Fibroblast of gingiva (primary cell): Measurements from ENCODE around the gene APBB2.

ENCODE experiments used
- DNase-seq: peaks from one replicate; pipeline ENCODE4 v3.0.0-alpha.2; 2011; ENCODE audit warnings: low read depth

The APBB2 gene

GRCh38 chr4:41215969-41216293 lies 1.6 kb upstream of the APBB2 start:
- DNase-seq, result no peak

- no peak for DNase-seq
Observed at GRCh38 chr4:41215155-41215554, 813 bp upstream of the APBB2 start.

GRCh38 chr4:41214825-41215146 lies 444 bp upstream of the APBB2 start:
- DNase-seq, result no peak

DNA sequence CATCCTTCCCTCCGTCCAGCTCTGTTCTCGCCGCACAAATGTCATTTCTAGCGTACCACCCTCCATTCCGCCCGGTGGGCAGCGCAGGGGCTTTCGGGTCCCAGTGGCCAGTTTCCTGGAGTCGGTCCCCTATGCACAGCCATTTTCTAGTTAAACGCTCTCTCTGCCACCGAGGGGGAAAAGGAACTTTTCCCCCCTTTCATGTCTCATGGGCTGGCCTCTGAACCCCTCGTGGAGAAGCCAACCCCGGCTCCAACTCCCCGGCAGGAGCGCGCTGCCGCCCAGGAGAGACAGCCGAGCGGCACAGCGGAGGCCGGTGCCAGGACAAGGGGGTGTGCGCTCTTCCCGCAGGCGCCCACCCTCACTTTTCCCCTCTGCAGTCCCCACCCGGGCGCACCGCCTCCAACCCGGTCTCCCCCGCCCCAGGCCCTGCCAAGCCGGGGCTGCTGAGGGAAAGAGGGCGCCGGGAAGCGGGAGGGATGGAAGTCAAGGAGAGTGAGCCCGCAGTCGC lies 662 bp downstream of the APBB2 start:
- no peak for DNase-seq

DNA sequence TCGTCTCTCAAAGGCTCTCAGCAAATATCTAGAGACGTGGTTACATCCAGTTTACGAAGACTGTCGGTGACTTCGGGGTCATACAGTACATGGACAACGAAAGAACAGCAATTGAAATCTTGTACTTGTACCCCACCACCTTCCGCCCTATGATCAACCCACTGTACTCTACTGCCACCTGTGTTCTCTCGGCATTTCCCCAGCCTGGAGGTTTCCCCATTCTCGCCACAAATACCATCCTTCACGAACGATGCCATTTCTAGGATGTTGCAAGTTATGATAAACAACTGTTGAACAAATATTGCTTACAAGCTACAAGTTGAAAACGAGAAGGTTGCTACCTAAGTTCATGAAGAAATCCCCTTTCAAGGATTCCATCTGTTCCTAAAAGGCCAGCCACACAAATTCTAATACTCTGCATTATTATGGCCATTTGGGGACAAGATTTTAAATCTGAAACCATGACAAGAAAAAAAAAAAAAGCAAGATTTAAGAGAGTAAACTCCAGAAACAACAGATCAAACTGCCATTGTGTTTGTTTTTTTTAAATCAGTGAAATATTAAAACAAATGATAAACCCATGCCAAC lies 1.6 kb downstream of the APBB2 start:
- DNase-seq, result peak; percentile 80

DNA sequence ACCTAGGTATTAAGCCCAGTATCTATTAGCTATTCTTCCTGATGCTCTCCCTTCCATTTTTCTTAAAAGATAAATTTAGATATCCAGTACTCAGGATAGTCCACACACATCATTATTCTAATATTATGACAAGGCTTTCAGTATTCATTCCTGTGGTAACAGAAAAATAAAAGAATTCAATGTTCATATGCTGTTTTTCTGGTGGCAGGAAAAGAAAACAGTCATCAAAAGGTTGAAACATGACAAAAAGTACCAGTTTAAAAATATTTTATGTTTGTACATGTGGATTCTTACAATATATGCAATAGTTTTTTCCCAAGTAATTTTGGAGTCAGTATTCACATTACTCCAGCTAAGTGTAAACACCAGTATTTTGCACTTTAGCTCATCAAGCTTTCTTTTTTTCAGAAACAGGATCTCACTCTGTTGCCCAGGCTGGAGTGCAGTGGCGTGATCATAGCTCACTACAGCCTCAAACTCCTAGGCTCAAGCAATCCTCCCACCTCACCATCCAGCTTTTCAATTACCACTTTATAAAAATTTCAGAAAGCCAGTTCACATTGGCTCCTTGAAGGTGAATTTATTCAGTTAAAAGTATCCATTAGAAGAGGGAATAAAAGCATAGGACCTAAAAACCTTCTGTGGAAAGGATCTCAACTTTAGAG lies 2.3 kb downstream of the APBB2 start:
- no peak for DNase-seq

DNA sequence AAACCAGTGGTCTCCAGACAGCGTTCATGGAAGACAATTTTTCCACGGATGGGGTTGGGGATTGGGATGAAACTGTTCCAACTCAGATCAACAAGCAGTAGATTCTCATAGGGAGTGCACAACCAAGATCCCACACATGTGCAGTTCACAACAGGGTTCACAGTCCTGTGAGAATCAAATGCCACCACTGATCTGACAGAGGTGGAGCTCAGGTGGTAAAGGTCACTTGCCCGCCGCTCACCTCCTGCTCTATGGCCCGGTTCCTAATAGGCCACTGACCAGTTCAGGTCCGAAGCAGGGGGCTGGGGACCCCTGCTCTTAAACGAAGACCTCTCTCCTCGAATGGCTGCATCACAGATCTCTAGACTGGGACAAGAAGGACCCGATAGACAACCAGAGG lies 4.4 kb downstream of the APBB2 start:
- DNase-seq, result no peak

DNA sequence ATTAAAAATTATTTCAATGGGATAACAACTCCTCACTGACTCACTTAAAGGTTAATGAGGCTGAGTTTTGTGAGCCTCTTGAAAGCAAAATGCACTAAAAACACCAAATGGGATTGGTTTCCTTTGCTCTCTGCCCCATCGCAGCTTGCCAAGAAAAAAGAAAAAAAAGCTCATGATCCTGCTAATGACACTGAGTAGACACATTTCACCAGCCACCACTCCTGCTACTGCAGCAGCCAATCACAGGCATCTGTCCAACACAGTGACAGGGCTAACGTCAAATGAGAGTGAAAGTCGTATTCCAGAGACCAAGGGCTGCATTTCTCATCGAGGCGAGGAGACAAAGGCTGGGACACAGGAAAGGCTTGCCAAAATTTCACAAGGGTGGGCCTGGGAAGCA lies 5.2 kb downstream of the APBB2 start:
- DNase-seq, result no peak

DNA sequence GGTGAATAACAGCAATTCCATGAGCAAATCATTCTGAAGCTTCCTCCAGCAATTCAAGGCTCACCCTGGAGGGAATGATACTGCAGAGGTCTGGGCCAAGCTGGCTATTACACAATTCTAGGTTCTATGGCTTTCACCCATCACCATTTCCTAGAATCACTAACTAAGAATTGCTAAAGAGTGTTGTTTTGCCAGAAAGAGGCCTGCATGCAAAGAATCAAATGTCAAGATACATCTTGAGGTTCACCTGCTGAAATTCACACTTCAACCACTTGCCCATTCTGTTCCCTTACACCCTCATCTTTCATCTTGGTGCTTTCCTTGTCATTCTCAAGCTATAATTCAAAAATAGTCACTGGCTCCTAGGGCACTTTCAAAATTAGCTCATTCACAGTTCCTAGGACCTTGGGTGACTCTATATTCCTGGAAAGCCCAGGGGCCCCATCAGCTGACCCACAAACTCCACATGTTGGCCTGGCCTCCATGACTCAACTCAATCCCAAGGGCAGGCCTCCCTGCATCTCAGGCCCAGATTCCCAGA lies 7.0 kb downstream of the APBB2 start:
- DNase-seq, result peak; percentile 55

DNA sequence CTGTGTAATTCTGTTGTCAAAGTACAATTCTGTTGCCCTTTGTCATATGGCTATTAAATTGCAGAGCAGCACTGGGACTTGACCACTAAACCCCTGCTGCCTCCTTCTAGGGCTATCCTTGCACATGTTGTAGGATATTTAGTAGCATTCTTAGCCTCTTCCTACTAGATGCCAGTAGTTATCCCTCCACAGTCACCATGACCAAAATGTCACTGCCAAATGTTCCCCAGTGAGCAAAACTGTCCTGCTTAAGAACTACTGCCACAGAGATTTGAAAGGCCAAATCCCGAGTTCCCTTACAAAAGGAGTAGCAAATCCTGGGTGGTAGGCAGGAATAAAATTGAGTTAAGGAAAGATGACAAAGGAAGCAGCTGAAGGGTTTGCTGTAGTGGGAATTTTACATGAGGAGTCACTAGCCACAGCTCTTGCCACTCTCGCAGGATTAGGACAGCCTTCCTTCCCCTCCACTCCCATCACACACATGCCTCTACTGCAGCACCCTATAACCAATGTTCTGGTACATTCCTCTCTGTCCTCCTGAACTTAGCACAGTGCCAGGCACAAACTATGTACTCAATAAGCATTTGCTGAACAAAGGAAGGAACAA lies 8.4 kb downstream of the APBB2 start:
- no peak for DNase-seq

GRCh38 chr4:41205130-41205529 lies 9.2 kb downstream of the APBB2 start:
- DNase-seq, result no peak

GRCh38 chr4:41204400-41204978 lies 9.9 kb downstream of the APBB2 start:
- DNase-seq, result peak; percentile 39

- DNase-seq, result no peak
Observed at GRCh38 chr4:41203841-41204240, 10.5 kb downstream of the APBB2 start.

- DNase-seq, result no peak
Observed at GRCh38 chr4:41202820-41203568, 11.3 kb downstream of the APBB2 start.

GRCh38 chr4:41202356-41202755 lies 12.0 kb downstream of the APBB2 start:
- DNase-seq, result no peak

GRCh38 chr4:41200486-41201017 lies 13.8 kb downstream of the APBB2 start:
- no peak for DNase-seq

DNA sequence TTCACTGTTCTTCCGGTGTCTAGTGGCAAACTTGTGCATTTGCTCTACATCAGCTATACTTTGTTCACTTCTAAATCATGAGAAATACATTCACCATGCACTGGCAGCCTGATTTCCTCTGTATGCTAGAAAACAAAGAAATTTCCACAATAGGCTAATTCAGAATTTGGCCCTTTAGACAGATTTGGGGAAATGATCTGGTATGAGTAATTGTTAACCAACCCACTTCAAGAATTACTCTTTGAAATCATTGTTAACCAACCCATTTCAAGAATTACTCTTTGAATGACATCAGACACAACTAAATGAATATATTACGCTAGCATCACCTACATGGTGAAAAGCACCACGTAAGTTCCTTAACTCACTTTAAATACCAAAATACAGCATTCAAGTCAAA lies 14.6 kb downstream of the APBB2 start:
- DNase-seq, result no peak

DNA sequence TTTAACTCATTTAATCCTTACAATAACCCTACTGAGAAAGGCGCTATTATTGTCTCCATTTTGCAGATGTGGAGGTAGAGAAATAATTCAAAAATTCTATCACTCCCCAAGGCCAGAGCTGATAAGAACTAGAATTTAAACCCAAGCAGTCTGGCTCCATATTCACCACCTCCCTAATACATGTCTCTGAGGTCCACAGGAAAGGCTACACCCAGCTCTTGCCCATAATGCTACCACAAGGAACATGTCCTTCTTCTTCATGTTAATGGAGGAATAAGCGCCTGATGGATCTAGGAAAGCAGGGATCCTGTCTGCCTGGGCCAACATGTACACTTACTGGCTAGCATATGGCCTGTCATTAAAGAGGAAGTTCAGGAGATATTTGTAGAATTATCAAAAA lies 16.3 kb downstream of the APBB2 start:
- no peak for DNase-seq

GRCh38 chr4:41197495-41197894 lies 16.8 kb downstream of the APBB2 start:
- no peak for DNase-seq

DNA sequence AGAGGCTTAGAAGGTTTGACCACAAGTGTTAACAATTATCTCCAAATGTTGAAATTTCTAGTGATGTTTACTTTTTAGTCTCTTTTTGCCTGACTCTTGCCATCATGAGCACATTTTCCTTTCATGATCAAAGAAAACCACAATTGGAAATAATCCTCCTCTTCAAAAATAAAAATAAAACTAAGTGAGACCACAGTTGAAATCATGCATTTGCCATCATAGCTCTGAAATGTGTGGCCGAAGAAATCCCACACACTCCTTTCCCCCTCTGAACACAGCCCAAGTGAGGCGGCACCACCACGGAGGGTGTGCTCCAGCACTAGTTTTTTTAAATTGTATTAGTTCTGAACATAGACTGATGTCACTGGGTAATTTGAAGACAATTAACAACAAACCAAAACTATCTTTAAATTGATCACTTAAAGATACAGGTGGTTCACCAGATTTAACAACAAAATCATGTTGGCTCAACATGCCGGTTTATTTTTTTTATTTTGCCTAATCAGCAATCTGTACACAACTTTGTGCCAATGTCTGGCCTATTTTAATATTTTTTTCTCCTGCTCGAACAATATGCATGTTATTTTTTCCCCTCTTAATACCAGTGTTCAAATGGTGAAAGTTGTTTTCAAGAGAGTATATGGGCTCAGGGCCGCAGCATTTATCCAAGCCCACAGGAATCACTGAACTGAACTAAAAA lies 17.6 kb downstream of the APBB2 start:
- peak; percentile 82 for DNase-seq

DNA sequence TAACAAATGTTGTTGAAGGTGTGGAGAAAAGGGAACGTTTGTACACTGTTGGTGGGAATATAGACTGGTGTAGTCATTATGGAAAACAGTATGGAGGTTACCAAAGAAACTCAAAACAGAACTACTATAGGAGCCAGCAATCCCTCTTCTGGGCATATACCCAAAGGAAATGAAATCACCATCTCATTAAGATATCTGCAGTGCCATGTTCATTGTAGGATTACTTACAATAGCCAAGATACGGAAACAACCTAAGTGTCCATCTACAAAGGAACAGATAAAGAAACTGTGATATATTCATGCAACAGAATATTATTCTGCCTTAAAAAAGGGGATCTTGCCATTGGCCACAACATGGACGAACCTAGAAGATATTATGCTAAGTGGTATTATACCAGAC lies 22.2 kb downstream of the APBB2 start:
- DNase-seq, result peak; percentile 38

DNA sequence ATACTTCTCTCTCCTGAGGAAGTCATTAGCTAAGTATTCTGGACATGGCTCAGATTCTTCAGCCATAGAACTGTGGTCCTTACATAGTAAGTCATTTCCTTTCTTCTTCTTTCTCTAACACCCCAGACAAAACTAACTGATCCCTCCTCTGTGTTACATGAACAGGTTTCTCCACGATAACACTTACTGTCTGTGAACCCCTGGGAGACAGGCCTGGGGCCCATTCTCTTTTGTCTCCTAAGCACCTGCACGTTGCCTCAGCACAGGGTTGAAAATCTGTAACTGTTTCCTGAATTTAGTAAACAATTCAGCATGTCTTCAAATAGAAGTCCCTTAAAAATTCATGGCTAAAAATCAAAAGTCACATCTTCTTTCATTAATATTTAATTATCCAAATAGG lies 24.7 kb downstream of the APBB2 start:
- DNase-seq, result no peak
